ENCODE results near the gene KLHL30. TPM values are rescaled to one million over a fixed set of nuclear protein-coding genes. Genes with fewer than 3 reads are reported as not detected.

Gene KLHL30
- under 0.01 and 0.14 TPM in 2 replicates for total RNA-seq

GRCh38 chr2:238138331-238139195, at the start of gene KLHL30:
TSS of gene KLHL30 (plus strand) at chr2:238138668. CDS start at chr2:238140755, 2,087 bp downstream.

GRCh38 chr2:238100049-238100820, 38.2 kb upstream of the KLHL30 start, which contains the start of gene ESPNL:
TSS of gene ESPNL (plus strand) at chr2:238100340. CDS start at chr2:238100420, 80 bp downstream.

GRCh38 chr2:238158509-238159070, 20.1 kb downstream of the KLHL30 start, which contains the start of gene ERFE:
TSS of gene ERFE (plus strand) at chr2:238158970. CDS start at chr2:238159008, 38 bp downstream.

Other genes with a start within 250 kb of the KLHL30 start
- gene UBE2F, start 171.7 kb upstream of the KLHL30 start, total RNA-seq: 65.9 and 66.1 TPM in 2 replicates
- gene SCLY, start 77.7 kb upstream of the KLHL30 start, total RNA-seq: 14.8 and 16.9 TPM in 2 replicates
- 1.5 and 1.9 TPM in 2 replicates for gene ESPNL, start 38.3 kb upstream of the KLHL30 start, total RNA-seq
- gene ERFE, start 20.3 kb downstream of the KLHL30 start, total RNA-seq: 0.65 TPM in 1 of 2 replicates, not detected in the other
- 18.5 and 21.1 TPM in 2 replicates for gene ILKAP, start 65.0 kb downstream of the KLHL30 start, total RNA-seq
- 1.2 and 2.4 TPM in 2 replicates for gene HES6, start 101.4 kb downstream of the KLHL30 start, total RNA-seq
- 1.5 and 5.9 TPM in 2 replicates for gene PER2, start 149.9 kb downstream of the KLHL30 start, total RNA-seq
- gene TRAF3IP1, start 181.8 kb downstream of the KLHL30 start, total RNA-seq: 10.1 and 15.9 TPM in 2 replicates

All from smooth muscle cell of the umbilical artery (primary cell).